BJ (cell line): ENCODE data around the gene SLC16A6. TPM values are rescaled to one million over a fixed set of nuclear protein-coding genes. Genes with fewer than 3 reads are reported as not detected.

Source experiments
- CTCF ChIA-PET: fragments of 350-600 bp; formaldehyde crosslinking; extraction: SDS; loops from one replicate; lab custom pipeline; 2021; ENCODE audit warnings: antibody characterized with exemption, inconsistent platforms; lab: Yijun Ruan, JAX
- POLR2A ChIA-PET: fragments of 300-600 bp; sonication (Branson Sonifier 250); formaldehyde crosslinking; extraction: SDS; loops from one replicate; lab custom pipeline; 2021; ENCODE audit warnings: antibody characterized with exemption; lab: Charles Lee
- DNase-seq: peaks from one replicate; pipeline ENCODE4 v3.0.0-alpha.2; 2011; ENCODE audit warnings: low read depth
- H3K27me3 ChIP-seq: 2 replicates; pipeline ENCODE4 v1.6.0; 2011; ENCODE audit warnings: low read length; ENCODE audit not compliant: control insufficient read depth, insufficient read depth
- H3K36me3 ChIP-seq: 2 replicates; pipeline ENCODE4 v1.5.1; 2011; ENCODE audit warnings: low read length; ENCODE audit not compliant: control insufficient read depth, insufficient read depth
- H3K4me3 ChIP-seq: 2 replicates; pipeline ENCODE4 v1.5.1; 2011; ENCODE audit warnings: low read depth, mild to moderate bottlenecking, control low read depth, low read length
- polyA plus RNA-seq: library from polyadenylated mRNA; depleted of rRNA; stranded (reverse); fragments of >200 nt; gene quantifications from 2 replicates; pipeline ENCODE4 v1.2.3, GENCODE V29; 2011
- TF ChIP-seq, protein P1 (sequence below): IDR thresholded peaks from 2 replicates; pipeline ENCODE4 v1.5.1; 2011; ENCODE audit warnings: low read depth, mild to moderate bottlenecking, control low read depth, inconsistent platforms, low read length, moderate library complexity; ENCODE audit not compliant: insufficient read depth

Gene SLC16A6
- polyA plus RNA-seq, 1 experiment: 0.20 TPM

DNA sequence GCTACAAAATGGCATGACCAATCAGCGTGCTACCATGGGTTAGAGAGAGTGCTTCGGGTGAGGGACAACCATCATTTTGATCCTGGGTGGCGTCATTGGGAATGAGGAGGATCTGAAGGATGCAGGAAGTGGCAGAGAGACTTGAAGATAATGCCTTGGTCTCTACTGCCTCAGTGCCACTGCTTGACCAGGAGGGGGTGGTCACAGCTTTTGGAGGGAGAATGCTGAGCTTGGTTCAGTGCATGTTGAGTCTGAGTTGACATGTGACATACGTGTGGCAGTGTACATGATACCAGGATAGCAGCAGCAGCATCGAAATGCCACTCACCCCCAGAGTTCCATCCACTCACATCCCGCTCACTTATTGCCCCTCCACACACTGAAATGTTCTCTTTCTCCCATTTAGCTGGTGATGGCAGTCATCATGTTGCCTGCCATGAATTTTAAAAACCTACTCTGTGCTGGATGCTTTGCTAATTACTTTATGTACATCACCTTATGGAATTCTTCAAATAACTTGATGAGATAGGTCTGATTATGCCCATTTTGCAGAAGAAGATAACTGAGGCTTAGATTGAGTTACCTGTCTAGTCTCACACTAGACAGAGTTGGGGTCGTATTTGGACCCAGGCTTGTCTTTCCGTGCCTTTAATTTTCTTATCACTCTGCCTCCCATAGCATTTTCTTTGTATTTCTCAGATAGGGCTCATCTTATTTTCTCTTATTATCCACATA lies 37.1 kb upstream of the SLC16A6 start:
- no peaks in the 10 kb centered on the region for H3K36me3 ChIP-seq
- ChIA-PET POLR2A (no interaction called here), CTCF (interaction anchor here (0.8 to 2.4 kb wide), 2 partner anchors 65 to 71 kb away, joined by 3 to 7 read pairs; no protein-coding TSS in a partner anchor)
- no peak for DNase-seq
- no peaks in the 10 kb centered on the region for H3K27me3 ChIP-seq
- H3K4me3 ChIP-seq: no peak overlapping the region
- TF ChIP-seq, protein P1, sequence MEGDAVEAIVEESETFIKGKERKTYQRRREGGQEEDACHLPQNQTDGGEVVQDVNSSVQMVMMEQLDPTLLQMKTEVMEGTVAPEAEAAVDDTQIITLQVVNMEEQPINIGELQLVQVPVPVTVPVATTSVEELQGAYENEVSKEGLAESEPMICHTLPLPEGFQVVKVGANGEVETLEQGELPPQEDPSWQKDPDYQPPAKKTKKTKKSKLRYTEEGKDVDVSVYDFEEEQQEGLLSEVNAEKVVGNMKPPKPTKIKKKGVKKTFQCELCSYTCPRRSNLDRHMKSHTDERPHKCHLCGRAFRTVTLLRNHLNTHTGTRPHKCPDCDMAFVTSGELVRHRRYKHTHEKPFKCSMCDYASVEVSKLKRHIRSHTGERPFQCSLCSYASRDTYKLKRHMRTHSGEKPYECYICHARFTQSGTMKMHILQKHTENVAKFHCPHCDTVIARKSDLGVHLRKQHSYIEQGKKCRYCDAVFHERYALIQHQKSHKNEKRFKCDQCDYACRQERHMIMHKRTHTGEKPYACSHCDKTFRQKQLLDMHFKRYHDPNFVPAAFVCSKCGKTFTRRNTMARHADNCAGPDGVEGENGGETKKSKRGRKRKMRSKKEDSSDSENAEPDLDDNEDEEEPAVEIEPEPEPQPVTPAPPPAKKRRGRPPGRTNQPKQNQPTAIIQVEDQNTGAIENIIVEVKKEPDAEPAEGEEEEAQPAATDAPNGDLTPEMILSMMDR: no peak

DNA sequence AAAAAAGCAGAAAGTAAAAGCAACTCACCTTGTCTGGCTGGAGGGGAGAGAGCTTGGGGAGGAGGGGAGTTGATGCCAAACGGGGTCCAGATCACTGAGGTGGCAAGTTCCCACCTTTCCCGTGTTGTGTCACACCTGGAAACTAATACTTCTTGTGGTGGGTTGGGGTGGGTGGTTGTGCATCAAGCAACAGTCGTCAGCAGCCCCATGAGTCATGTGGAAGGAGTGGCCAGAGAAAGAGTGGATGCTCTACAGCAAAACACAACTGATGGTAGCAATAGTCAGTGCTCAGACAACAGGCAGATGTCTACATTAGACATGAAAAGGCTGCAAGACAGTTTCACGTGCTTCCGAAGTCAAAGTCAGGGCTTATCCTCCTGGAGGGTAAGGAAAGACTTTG lies 35.8 kb upstream of the SLC16A6 start:
- no peak overlapping the region for H3K4me3 ChIP-seq
- ChIA-PET POLR2A (no interaction called here), CTCF (no interaction called here)
- TF ChIP-seq, protein P1: no peak
- no peak for DNase-seq
- H3K27me3 ChIP-seq: no peaks in the 10 kb centered on the region
- H3K36me3 ChIP-seq: no peaks in the 10 kb centered on the region

DNA sequence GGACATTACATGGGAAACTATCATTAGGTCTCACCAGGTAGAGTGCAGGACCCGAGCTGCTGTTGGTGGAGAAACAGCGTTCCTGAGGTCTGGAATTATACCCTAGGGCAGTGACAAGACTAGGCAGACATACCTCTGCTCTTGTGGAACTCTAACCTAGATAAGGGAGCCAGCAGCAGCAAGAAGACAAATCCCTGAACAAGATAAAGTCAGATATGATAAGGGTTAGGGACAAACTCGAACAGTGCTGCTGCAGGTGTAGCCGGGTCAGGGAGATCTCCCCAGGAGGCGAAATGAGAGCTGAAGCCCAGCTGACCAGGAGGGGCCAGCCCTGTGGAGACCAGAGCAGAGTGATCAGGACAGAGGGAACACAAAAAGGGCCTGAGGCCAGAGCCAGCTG lies 35.0 kb upstream of the SLC16A6 start:
- ChIA-PET CTCF (interaction anchor here (1.4 kb wide), 1 partner anchor 73 kb away, joined by 4 read pairs; no protein-coding TSS in a partner anchor), POLR2A (no interaction called here)
- Histone ChIP-seq H3K4me3 (no peak overlapping the region), H3K36me3 (no peaks in the 10 kb centered on the region), H3K27me3 (no peaks in the 10 kb centered on the region)
- TF ChIP-seq, protein P1: no peak
- DNase-seq: no peak

DNA sequence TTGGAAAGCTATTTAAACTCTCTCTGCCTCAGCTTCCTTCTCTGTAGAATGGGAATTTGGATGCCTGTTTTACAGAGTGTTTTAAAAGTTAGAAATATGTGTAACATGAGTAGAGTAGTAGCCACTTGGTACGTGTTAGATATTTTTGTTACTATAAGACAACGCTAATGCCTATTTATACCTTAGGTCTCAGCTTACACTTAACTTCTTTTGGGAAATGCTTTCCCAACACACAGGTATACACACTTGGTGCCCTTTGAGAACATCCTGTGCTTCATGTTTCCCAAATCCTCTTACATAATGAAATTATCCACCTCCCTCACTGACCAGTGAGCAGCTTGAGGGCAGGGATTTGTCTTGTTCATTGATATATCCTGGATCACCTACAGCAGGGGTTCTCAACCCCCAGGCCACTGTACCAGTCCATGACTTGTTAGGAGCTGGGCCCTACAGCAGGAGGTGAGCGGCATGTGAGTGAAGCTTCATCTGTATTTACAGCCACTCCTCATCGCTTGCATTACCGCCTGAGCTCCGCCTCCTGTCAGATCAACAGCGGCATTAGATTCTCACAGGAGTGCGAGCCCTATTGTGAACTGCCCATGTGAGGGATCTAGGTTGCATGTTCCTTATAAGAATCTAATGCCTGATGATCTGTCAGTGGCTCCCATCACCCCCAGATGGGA lies 33.9 kb upstream of the SLC16A6 start:
- CTCF ChIA-PET: interaction anchor here (0.6 to 1.4 kb wide), 5 partner anchors 12 to 74 kb away, joined by 3 to 5 read pairs (median 4); no protein-coding TSS in a partner anchor
- TF ChIP-seq, protein P1: no peak
- Histone ChIP-seq H3K27me3 (no peaks in the 10 kb centered on the region), H3K4me3 (no peak overlapping the region), H3K36me3 (no peaks in the 10 kb centered on the region)
- DNase-seq: no peak
- POLR2A ChIA-PET: interaction anchor here (0.6 kb wide), 1 partner anchor 382 kb away, joined by 3 read pairs; no protein-coding TSS in a partner anchor

DNA sequence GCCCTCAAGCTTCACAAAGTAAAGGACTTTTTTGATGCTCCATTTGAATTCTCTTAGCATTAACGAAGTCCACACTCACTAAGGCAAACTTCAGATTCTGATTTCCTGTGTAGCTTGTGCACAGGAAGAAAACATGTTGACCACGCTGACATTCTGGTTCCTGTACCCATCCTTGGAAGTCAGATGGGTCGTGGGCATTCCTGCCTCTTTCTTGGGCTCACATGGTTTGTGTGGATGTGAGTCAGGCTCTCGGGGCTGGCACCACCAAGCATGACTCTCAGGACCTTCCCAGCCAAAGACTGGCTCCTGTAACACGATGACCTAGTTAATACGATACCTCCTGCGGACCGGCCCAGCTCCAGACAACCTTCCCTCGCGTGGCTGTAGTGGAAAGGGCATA lies 33.2 kb upstream of the SLC16A6 start:
- H3K4me3 ChIP-seq: no peak overlapping the region
- TF ChIP-seq, protein P1: no peak
- H3K36me3 ChIP-seq: no peaks in the 10 kb centered on the region
- ChIA-PET CTCF (interaction anchor here (1.3 kb wide), 1 partner anchor 75 kb away, joined by 5 read pairs; no protein-coding TSS in a partner anchor), POLR2A (no interaction called here)
- DNase-seq: no peak
- no peaks in the 10 kb centered on the region for H3K27me3 ChIP-seq
